DOHH2 (cell line): ENCODE results near the gene SETD1A.

Source experiments
- EZH2phosphoT487 ChIP-seq: fragments of 200-600 bp; sonication (generic); IDR thresholded peaks from 2 replicates; pipeline ENCODE4 v1.6.1; 2017; ENCODE audit warnings: borderline replicate concordance, mild to moderate bottlenecking, antibody characterized with exemption, low read length, moderate library complexity, mixed read lengths
- TF ChIP-seq, protein P1 (sequence below): fragments of 200-600 bp; sonication (generic); IDR thresholded peaks from one replicate; pipeline ENCODE4 v1.5.1; 2014; ENCODE audit warnings: antibody characterized with exemption, mild to moderate bottlenecking, low read depth, low read length; ENCODE audit not compliant: poor library complexity, severe bottlenecking

DNA sequence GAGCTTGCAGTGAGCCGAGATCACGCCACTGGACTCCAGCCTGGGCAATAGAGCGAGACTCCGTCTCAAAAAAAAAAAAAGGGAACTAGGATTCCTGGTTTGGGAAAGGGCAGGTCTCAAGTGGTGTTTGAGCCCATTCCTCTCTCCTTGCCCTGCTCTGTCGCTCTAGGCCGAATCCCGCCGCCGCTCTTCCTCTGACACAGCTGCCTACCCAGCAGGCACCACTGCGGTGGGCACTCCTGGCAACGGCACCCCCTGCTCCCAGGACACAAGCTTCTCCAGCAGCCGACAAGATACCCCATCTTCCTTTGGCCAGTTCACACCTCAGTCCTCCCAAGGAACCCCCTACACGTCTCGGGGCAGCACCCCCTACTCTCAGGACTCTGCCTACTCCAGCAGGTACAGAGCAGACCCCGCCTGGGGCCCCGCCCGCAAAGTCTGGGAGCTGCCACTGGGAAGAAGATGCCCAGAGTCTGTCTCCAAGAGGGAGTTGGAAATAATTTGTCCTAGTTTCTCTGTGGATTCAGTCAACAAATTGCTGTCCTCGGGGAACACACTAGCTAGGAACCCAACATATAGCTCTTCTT is 6.5 kb downstream of the SETD1A start:
- TF ChIP-seq, protein P1, sequence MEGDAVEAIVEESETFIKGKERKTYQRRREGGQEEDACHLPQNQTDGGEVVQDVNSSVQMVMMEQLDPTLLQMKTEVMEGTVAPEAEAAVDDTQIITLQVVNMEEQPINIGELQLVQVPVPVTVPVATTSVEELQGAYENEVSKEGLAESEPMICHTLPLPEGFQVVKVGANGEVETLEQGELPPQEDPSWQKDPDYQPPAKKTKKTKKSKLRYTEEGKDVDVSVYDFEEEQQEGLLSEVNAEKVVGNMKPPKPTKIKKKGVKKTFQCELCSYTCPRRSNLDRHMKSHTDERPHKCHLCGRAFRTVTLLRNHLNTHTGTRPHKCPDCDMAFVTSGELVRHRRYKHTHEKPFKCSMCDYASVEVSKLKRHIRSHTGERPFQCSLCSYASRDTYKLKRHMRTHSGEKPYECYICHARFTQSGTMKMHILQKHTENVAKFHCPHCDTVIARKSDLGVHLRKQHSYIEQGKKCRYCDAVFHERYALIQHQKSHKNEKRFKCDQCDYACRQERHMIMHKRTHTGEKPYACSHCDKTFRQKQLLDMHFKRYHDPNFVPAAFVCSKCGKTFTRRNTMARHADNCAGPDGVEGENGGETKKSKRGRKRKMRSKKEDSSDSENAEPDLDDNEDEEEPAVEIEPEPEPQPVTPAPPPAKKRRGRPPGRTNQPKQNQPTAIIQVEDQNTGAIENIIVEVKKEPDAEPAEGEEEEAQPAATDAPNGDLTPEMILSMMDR = no peak
- no peak for TF ChIP-seq EZH2phosphoT487
